ENCODE results near the gene DYRK1B. TPM values are rescaled to one million over a fixed set of nuclear protein-coding genes. Genes with fewer than 3 reads are reported as not detected.
"Not testable (repeated sequence)": the region's sequence is repeated elsewhere in the genome, so short reads cannot be mapped to it uniquely, and the experiment has no call there.

The DYRK1B gene
- polyA plus RNA-seq, 2 of the 4 experiments (the other 2 are of a cell fraction): 13.8 to 18.6 TPM

DNA sequence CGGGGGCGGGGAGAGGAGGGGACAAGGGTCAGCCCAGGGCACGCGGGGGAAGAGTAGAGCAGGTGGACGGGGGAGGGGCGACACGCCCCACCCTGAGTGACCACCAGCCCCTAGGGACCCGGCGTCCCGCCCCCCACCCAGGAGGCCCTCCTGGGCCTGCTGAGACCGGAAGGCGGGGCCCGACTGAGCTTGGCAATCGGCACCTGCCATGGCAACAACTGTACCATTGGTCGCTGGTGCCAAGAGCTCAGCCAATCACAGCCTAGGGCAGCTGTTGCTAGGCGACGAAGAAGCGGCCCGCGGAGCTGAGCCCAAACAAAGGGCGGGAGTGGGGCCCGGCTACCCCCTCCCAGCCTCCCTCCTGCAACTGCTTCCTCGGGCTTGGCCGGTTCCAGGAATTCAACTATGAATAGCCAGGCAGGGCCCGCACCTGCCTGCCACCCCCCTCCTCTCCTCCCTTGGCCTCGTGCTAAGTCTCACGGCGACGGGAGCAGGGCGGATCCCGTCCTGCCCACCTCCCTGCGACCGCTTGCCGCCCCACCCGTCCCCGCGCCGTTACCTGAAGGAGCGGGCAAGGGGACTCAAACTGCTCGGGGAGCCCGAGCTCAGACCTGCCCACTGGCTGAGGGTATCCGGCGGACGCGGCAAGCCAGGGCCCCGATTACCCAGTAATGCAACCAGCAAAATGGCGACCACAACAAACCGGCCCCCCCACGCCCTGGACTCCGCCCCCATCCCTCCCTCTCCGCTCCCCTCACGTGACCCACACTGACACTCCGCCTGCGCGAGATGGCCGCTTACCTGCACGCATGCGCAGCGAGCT lies at the start of gene DYRK1B (continued):
- 0 out of 2 replicates have a peak, but pooled peaks have one; percentile 86 for TF ChIP-seq POLR2AphosphoS2 (conservative IDR thresholded peaks at IDR 0.05; ENCODE audit: low read length)
- TF ChIP-seq TFCP2L1 (CRISPR knock-in tag; IDR thresholded peaks at IDR 0.05): peak; percentile 98
- TF ChIP-seq, protein P1, sequence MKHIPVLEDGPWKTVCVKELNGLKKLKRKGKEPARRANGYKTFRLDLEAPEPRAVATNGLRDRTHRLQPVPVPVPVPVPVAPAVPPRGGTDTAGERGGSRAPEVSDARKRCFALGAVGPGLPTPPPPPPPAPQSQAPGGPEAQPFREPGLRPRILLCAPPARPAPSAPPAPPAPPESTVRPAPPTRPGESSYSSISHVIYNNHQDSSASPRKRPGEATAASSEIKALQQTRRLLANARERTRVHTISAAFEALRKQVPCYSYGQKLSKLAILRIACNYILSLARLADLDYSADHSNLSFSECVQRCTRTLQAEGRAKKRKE (CRISPR knock-in tag; IDR thresholded peaks at IDR 0.05; ENCODE audit: low read depth): peak; percentile 86
- TF ChIP-seq, protein P2, sequence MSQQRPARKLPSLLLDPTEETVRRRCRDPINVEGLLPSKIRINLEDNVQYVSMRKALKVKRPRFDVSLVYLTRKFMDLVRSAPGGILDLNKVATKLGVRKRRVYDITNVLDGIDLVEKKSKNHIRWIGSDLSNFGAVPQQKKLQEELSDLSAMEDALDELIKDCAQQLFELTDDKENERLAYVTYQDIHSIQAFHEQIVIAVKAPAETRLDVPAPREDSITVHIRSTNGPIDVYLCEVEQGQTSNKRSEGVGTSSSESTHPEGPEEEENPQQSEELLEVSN (IDR thresholded peaks at IDR 0.05; ENCODE audit: borderline replicate concordance, low read depth): peak; percentile 68; the same call in 1 of the 2 replicates
- TF ChIP-seq ZNF302 (CRISPR knock-in tag; IDR thresholded peaks at IDR 0.05): no peak

- H3K4me3 ChIP-seq; DNase-seq (ENCODE audit: low read depth in 1 of 2, low spot score in 1 of 2); H3K4me1 ChIP-seq; FAIRE-seq; H3K4me2 ChIP-seq; ATAC-seq; H3K9me3 ChIP-seq; POLR2A ChIA-PET; H3K27ac ChIP-seq: not testable (repeated sequence)
- 87% methylated on average over 7 of the region's 10 CpGs for WGBS (ENCODE audit: missing lambda C conversion rate)
- CTCF ChIA-PET: interaction anchor here (0.7 kb wide), 1 partner anchor 88 kb away, joined by 3 read pairs; no protein-coding TSS in a partner anchor
These were observed 48.7 kb upstream of the DYRK1B start for GRCh38 chr19:39882645-39883044.

GRCh38 chr19:39881495-39882110 lies 47.6 kb upstream of the DYRK1B start:
- H3K4me3 ChIP-seq, FAIRE-seq, H3K4me1 ChIP-seq, H3K9me3 ChIP-seq, H3K4me2 ChIP-seq, POLR2A ChIA-PET: not testable (repeated sequence)
- 35% methylated on average over 14 of the region's 15 CpGs for WGBS (ENCODE audit: missing lambda C conversion rate)
- H3K27ac ChIP-seq: peak overlapping the region in 1 of 2 experiments; percentile 52; a peak in 1 of 6 replicates
- ATAC-seq (peak; percentile 52 to 84), DNase-seq (ENCODE audit: low read depth in 1 of 2, low spot score in 1 of 2) (peak in 1 of 2 experiments; percentile 75)
- peak; percentile 51 for TF ChIP-seq CTCF (IDR thresholded peaks at IDR 0.05)
- TF ChIP-seq RAD21 (conservative IDR thresholded peaks at IDR 0.05 in 1 of 2, IDR thresholded peaks at IDR 0.05 in 1 of 2): peak; percentile 59 to 65; a peak in 4 of 5 replicates
- TF ChIP-seq SMC3 (IDR thresholded peaks at IDR 0.05): peak; percentile 57
- CTCF ChIA-PET: interaction anchor here (1.1 kb wide), 1 partner anchor 87 kb away, joined by 3 read pairs; no protein-coding TSS in a partner anchor

DNA sequence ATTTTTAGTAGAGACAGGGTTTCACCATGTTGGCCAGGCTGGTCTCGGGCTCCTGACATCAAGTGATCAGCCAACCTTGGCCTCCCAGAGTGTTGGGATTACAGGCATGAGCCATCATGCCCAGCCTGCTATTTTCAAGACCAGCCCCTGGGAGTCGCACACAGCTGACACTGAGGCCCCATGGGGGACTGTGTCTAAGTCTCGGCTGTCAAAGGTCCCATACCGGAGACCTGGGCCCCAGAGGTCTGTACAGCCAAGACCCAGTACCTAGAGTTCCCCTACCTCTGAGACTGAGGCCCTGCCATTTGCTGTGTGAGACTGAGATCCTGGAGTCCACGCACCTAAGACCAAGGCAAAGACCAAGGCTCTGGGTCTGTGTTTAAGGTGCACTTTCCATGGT lies 46.3 kb upstream of the DYRK1B start:
- not testable (repeated sequence) for FAIRE-seq
- CTCF ChIA-PET: interaction anchor here (2.5 kb wide), 1 partner anchor 90 kb away, joined by 40 read pairs; the partner anchor contains the start of gene PSMC4

DNA sequence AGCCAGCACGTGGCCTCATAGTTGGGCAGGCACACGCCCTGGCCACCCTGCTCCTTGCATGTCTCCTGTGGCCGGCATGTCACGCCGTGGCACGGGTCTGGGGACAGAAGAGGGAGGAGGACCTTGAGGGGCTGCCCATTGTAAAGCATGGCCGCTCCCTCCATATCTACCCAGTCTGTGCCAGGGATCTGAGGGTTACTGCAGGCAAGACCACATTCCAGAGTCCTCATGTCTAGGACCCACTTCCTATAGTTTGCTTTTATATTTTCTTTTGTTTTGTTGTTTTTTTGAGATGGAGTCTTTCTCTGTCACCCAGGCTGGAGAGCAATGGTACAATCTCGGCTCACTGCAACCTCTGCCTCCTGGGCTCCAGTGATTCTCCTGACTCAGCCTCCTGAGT lies 45.8 kb upstream of the DYRK1B start:
- ATAC-seq; H3K4me2 ChIP-seq; POLR2A ChIA-PET; H3K27ac ChIP-seq; H3K4me3 ChIP-seq; H3K9me3 ChIP-seq; H3K4me1 ChIP-seq; DNase-seq (ENCODE audit: low read depth in 1 of 2, low spot score in 1 of 2); FAIRE-seq: not testable (repeated sequence)
- 90% methylated on average over 6 of the region's 8 CpGs for WGBS (ENCODE audit: missing lambda C conversion rate)
- CTCF ChIA-PET: interaction anchor here (0.9 to 2.5 kb wide), 4 partner anchors 12 to 260 kb away, joined by 3 to 40 read pairs (median 8); partner anchors contain the start of gene PSMC4

More for the DNA sequence above, 46.3 kb upstream of the DYRK1B start:
- H3K4me2 ChIP-seq; H3K27ac ChIP-seq; H3K4me3 ChIP-seq; ATAC-seq; H3K9me3 ChIP-seq; POLR2A ChIA-PET; DNase-seq (ENCODE audit: low read depth in 1 of 2, low spot score in 1 of 2); H3K4me1 ChIP-seq: not testable (repeated sequence)
- 79% methylated on average over 4 of the region's 5 CpGs for WGBS (ENCODE audit: missing lambda C conversion rate)

- H3K4me2 ChIP-seq; ATAC-seq; H3K27ac ChIP-seq; H3K4me1 ChIP-seq; H3K4me3 ChIP-seq; DNase-seq (ENCODE audit: low read depth in 1 of 2, low spot score in 1 of 2); H3K9me3 ChIP-seq; FAIRE-seq: not testable (repeated sequence)
- ChIA-PET CTCF (interaction anchor here (0.6 to 2.5 kb wide), 11 partner anchors 13 to 1476 kb away, joined by 3 to 40 read pairs (median 3); partner anchors contain the start of gene PSMC4), POLR2A (interaction anchor here (0.5 kb wide), 2 partner anchors 103 to 279 kb away, joined by 3 to 5 read pairs; no protein-coding TSS in a partner anchor)
- WGBS (ENCODE audit: missing lambda C conversion rate): 70% methylated on average over 11 of the region's 11 CpGs
These were observed 44.9 kb upstream of the DYRK1B start for GRCh38 chr19:39878866-39879265.
